ENCODE measurements around the gene DERA. TPM values are rescaled to one million over a fixed set of nuclear protein-coding genes. Genes with fewer than 3 reads are reported as not detected.

Gene DERA
- total and polyA plus RNA-seq, 2 of the 8 experiments (the other 6 are each of a cell fraction or from before 2014, with no cell fraction given): 13.1 to 17.1 TPM

- no peaks in the 10 kb centered on the region for H3K79me2 ChIP-seq (ENCODE audit: control insufficient read depth in 1 of 2, insufficient read depth in 2 of 2, low read length in 2 of 2)
- H3K18ac ChIP-seq (ENCODE audit: extremely low read depth, low read length): no peak overlapping the region
- H3K4me3 ChIP-seq (ENCODE audit: extremely low read depth in 1 of 4, insufficient read depth in 2 of 4, low read depth in 3 of 4, low read length in 4 of 4): no peak overlapping the region
- H4K20me1 ChIP-seq (replicated peaks in 1 of 2; ENCODE audit: control insufficient read depth in 1 of 2, insufficient read depth in 2 of 2, low read length in 2 of 2): no peaks in the 10 kb centered on the region
- H3K4ac ChIP-seq (replicated peaks; ENCODE audit: insufficient read length, low read depth, low read length): no peak overlapping the region
- H2BK20ac ChIP-seq (ENCODE audit: low read length): no peak overlapping the region
- POLR2A ChIA-PET (ENCODE audit: partially characterized antibody): interaction anchor here (1.0 kb wide), 1 partner anchor 10 kb away, joined by 3 read pairs; no protein-coding TSS in a partner anchor
- no peak overlapping the region for H3K56ac ChIP-seq (replicated peaks; ENCODE audit: insufficient read length, low read depth, low read length)
- CTCF ChIA-PET (ENCODE audit: partially characterized antibody): interaction anchor here (2.0 kb wide), 1 partner anchor 10 kb away, joined by 5 read pairs; no protein-coding TSS in a partner anchor
- H4K5ac ChIP-seq (ENCODE audit: insufficient read length, low read depth, low read length): no peak overlapping the region
- H3K4me2 ChIP-seq (ENCODE audit: insufficient read depth in 1 of 2, low read depth in 2 of 2, low read length in 2 of 2): no peak overlapping the region
- FAIRE-seq: no peak
- H3K36me3 ChIP-seq (ENCODE audit: control insufficient read depth in 2 of 4, insufficient read depth in 4 of 4, low read length in 3 of 4): no peaks in the 10 kb centered on the region
- no peak overlapping the region for H3K27ac ChIP-seq (ENCODE audit: low read depth, low read length)
- no peak overlapping the region for H2BK5ac ChIP-seq (ENCODE audit: low read depth, low read length)
- H3K4me1 ChIP-seq (replicated peaks in 1 of 4; ENCODE audit: control insufficient read depth in 3 of 4, insufficient read depth in 4 of 4, low read length in 3 of 4): no peaks in the 10 kb centered on the region; a peak in 1 of 7 replicates
- WGBS, 2 experiments (ENCODE audit: extremely low coverage in 1 of 2, insufficient coverage in 1 of 2, insufficient read length in 1 of 2, insufficient replicate concordance in 2 of 2, low coverage in 1 of 2, low lambda C conversion rate in 2 of 2, missing lambda C conversion rate in 1 of 2): 91% methylated on average over 11 of the region's 11 CpGs; no CpG with 5 or more reads in 1 of the 2 experiments
- H2AK5ac ChIP-seq (ENCODE audit: low read depth, low read length): no peak overlapping the region
- H2BK12ac ChIP-seq (ENCODE audit: low read depth, low read length): no peak overlapping the region
- H2AFZ ChIP-seq (ENCODE audit: low read length): no peak overlapping the region
- no peak overlapping the region for H4K91ac ChIP-seq (replicated peaks; ENCODE audit: insufficient read length, low read length)
- H3K9ac ChIP-seq (replicated peaks in 1 of 4; ENCODE audit: extremely low read depth in 1 of 4, low read depth in 3 of 4, low read length in 3 of 4): no peak overlapping the region
- no peaks in the 10 kb centered on the region; a peak in 1 of 4 replicates for H3K9me3 ChIP-seq (ENCODE audit: insufficient read depth in 2 of 2, low read depth in 1 of 2, low read length in 1 of 2)
- no peaks in the 10 kb centered on the region for H3K23me2 ChIP-seq (ENCODE audit: low read depth, low read length)
- H3K79me1 ChIP-seq (ENCODE audit: low read depth, low read length): no peaks in the 10 kb centered on the region
- H2BK120ac ChIP-seq (replicated peaks; ENCODE audit: low read depth, low read length): no peak overlapping the region
- TF ChIP-seq SP4 (IDR thresholded peaks at IDR 0.05; ENCODE audit: low read length) (no peak), PHF8 (conservative IDR thresholded peaks at IDR 0.05; ENCODE audit: low read depth, low read length) (no peak), POLR2A (IDR thresholded peaks at IDR 0.05; ENCODE audit: control extremely low read depth in 1 of 2, low read depth in 2 of 2, low read length in 2 of 2) (no peak), SP2 (IDR thresholded peaks at IDR 0.05; ENCODE audit: low read length) (no peak), RXRA (IDR thresholded peaks at IDR 0.05; ENCODE audit: insufficient read depth, low read depth, low read length) (no peak), CHD2 (IDR thresholded peaks at IDR 0.05; ENCODE audit: low read length) (no peak), GTF2F1 (IDR thresholded peaks at IDR 0.05; ENCODE audit: borderline replicate concordance, low read depth, low read length) (no peak), FOSL1 (IDR thresholded peaks at IDR 0.05; ENCODE audit: insufficient read depth, low read depth, low read length) (no peak), CTCF (IDR thresholded peaks at IDR 0.05; ENCODE audit: control extremely low read depth in 1 of 3, insufficient read depth in 1 of 3, low read depth in 1 of 3, low read length in 3 of 3) (no peak), TBP (IDR thresholded peaks at IDR 0.05; ENCODE audit: low read depth, low read length) (no peak)
- H4K8ac ChIP-seq (ENCODE audit: extremely low read depth, insufficient read depth, low read length): no peak overlapping the region
- peak overlapping the region; percentile 22; the same call in 1 of the 2 replicates for H2BK15ac ChIP-seq (ENCODE audit: low read length)
- no peaks in the 10 kb centered on the region for H3K27me3 ChIP-seq (replicated peaks in 1 of 4; ENCODE audit: control insufficient read depth in 3 of 4, extremely low read depth in 1 of 4, insufficient read depth in 3 of 4, low read length in 3 of 4)
- H3K23ac ChIP-seq (ENCODE audit: insufficient read length): no peak overlapping the region
- DNase-seq (ENCODE audit: low read depth in 1 of 2, low spot score in 2 of 2): no peak
- no peak overlapping the region for H3K14ac ChIP-seq (ENCODE audit: insufficient read length)
Observed at GRCh38 chr12:15987696-15988095, 76.6 kb downstream of the DERA start.
